Mucosa of gallbladder (tissue), 1 donor: ENCODE data around the gene NMNAT2. TPM values are rescaled to one million over a fixed set of nuclear protein-coding genes. Genes with fewer than 3 reads are reported as not detected.

Source experiments
- DNase-seq: peaks from one replicate; pipeline ENCODE4 v3.0.0-alpha.2; 2020; ENCODE audit warnings: low spot score
- total RNA-seq: library from RNA; stranded (reverse); gene quantifications from one replicate; pipeline ENCODE4 v1.2.1, GENCODE V29; 2021
- donor health status: DM: no; HTN: no; CAD: no.

The NMNAT2 gene
- total RNA-seq, 1 donor from 2014 or later, result 16.9 TPM

GRCh38 chr1:183239220-183239742, 178.9 kb downstream of the NMNAT2 start:
- no peak for DNase-seq

GRCh38 chr1:183238071-183238470, 180.1 kb downstream of the NMNAT2 start:
- DNase-seq, result no peak

- DNase-seq, result no peak
Measured at GRCh38 chr1:183237046-183237445, 181.1 kb downstream of the NMNAT2 start.

GRCh38 chr1:183236158-183236725, 181.9 kb downstream of the NMNAT2 start:
- DNase-seq, result no peak

GRCh38 chr1:183235503-183235902, 182.7 kb downstream of the NMNAT2 start:
- no peak for DNase-seq

GRCh38 chr1:183234660-183235476, 183.3 kb downstream of the NMNAT2 start:
- peak; percentile 51 for DNase-seq

GRCh38 chr1:183233113-183233512, 185.1 kb downstream of the NMNAT2 start:
- DNase-seq, result no peak

GRCh38 chr1:183231545-183231944, 186.6 kb downstream of the NMNAT2 start:
- no peak for DNase-seq

GRCh38 chr1:183230413-183230812, 187.8 kb downstream of the NMNAT2 start:
- no peak for DNase-seq

- DNase-seq, result no peak
Measured at GRCh38 chr1:183228347-183229220, 189.6 kb downstream of the NMNAT2 start.

GRCh38 chr1:183227422-183228346, 190.5 kb downstream of the NMNAT2 start:
- DNase-seq, result peak; percentile 16

- DNase-seq, result no peak
Measured at GRCh38 chr1:183226963-183227362, 191.2 kb downstream of the NMNAT2 start.

- DNase-seq, result no peak
Measured at GRCh38 chr1:183226361-183226760, 191.8 kb downstream of the NMNAT2 start.

- DNase-seq, result no peak
Measured at GRCh38 chr1:183223467-183223866, 194.7 kb downstream of the NMNAT2 start.

- DNase-seq, result no peak
Measured at GRCh38 chr1:183222909-183223308, 195.3 kb downstream of the NMNAT2 start.

- no peak for DNase-seq
Measured at GRCh38 chr1:183219616-183220009, 198.6 kb downstream of the NMNAT2 start.

- DNase-seq, result no peak
Measured at GRCh38 chr1:183218971-183219615, 199.1 kb downstream of the NMNAT2 start.

- DNase-seq, result no peak
Measured at GRCh38 chr1:183218027-183218618, 200.1 kb downstream of the NMNAT2 start.

GRCh38 chr1:183215936-183216335, 202.2 kb downstream of the NMNAT2 start:
- no peak for DNase-seq

- no peak for DNase-seq
Measured at GRCh38 chr1:183215076-183215720, 203.0 kb downstream of the NMNAT2 start.
